H7 (cell line): ENCODE results near the gene RIPOR2. TPM values are rescaled to one million over a fixed set of nuclear protein-coding genes. Genes with fewer than 3 reads are reported as not detected.

Source experiments
- DNase-seq: peaks from one replicate; pipeline ENCODE4 v3.0.0; 2012
- H3K27me3 ChIP-seq: 2 replicates; pipeline ENCODE4 v1.6.0; 2011; ENCODE audit warnings: mild to moderate bottlenecking, low read length; ENCODE audit not compliant: control insufficient read depth, insufficient read depth
- H3K36me3 ChIP-seq: replicated peaks from 2 replicates; pipeline ENCODE4 v1.5.1; 2011; ENCODE audit warnings: low read length; ENCODE audit not compliant: control insufficient read depth, insufficient read depth
- H3K4me3 ChIP-seq: 2 replicates; pipeline ENCODE4 v1.5.1; 2011; ENCODE audit warnings: low read depth, mild to moderate bottlenecking, control low read depth, low read length, moderate library complexity; ENCODE audit not compliant: insufficient read depth
- total RNA-seq: library from RNA; depleted of rRNA; stranded (reverse); fragments of >200 nt; shearing (Covaris generic); gene quantifications from 2 replicates; pipeline ENCODE4 v1.2.3, GENCODE V29; 2014

Gene RIPOR2
- total RNA-seq, 1 experiment from 2014 or later = 0.31 TPM

DNA sequence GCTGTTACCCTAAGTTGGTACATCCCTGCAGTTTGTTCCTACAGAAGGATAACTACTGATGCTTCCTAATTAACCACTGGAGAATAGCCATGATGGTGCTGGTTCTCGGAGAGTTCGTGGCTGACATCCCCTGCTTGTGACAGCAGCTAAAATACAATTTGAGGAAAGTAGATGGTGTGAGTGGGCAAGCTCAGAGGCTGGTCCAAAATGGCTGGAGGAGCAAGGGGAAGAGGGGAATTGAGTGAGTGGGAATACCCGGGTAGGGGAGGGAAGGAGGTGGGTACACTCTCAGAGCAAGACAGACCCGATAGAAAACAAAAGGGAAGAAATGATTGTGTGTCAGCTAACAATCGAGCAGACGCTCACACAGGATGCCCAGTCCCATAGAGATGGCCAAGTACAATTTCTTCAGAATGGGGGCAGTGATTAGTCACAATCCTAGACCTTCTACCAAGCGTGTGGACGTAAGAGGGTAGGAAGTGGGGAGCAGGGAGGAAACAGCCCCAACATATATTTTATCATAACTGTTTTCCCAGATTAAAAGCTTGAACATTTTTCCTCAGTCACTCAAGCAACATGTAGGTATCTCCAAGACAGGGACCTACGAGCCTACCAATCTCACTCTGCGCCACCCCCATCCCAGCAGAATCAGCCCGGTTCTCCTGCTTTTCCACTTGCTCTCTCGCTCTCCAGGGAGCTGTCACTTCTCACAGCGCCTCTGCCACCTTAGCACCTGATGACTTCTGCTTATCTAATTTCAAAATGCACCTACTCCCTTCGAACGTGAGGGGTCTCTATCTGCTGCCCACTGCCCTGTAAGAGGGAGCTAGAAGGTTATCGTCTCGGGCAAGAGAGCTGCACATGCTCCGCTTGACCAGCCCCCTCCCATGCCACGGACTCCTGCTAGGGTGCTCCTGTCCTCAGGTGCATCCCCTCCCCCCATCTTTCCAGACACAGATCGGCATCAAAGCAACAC lies 26.2 kb downstream of the RIPOR2 start:
- H3K27me3 ChIP-seq = peaks cover 46% of the 10 kb centered on the region

GRCh38 chr6:24908650-24909035 lies 27.1 kb downstream of the RIPOR2 start:
- Histone ChIP-seq H3K4me3 (no peak overlapping the region), H3K36me3 (no peaks in the 10 kb centered on the region), H3K27me3 (peaks cover 46% of the 10 kb centered on the region)
- no peak for DNase-seq

More for the DNA sequence above, 26.2 kb downstream of the RIPOR2 start:
- peak overlapping the region; percentile 57 for H3K4me3 ChIP-seq
- no peaks in the 10 kb centered on the region for H3K36me3 ChIP-seq
- DNase-seq = peak; percentile 34

- no peaks in the 10 kb centered on the region for H3K36me3 ChIP-seq
- H3K4me3 ChIP-seq = no peak overlapping the region
- DNase-seq = no peak
- peaks cover 43% of the 10 kb centered on the region for H3K27me3 ChIP-seq
These were observed 27.7 kb downstream of the RIPOR2 start for GRCh38 chr6:24907919-24908649.

DNA sequence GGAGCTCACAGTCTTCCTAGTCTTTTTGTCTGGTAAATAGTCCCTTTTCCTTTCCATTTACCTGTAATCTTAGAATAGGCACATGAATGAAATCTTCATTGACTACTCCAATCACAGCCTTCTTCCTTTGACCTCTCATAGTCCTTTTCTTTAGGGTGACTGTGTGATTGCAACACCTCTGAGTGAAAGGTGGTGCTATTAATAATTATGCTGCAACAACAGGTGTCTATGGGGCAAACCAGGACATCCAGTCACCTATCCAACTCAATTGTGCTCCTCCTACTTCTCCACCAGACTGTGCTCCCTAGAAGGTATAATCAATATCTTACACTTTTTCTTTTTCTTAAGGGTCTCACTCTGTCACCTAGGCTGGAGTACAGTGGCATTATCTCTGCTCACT lies 29.4 kb downstream of the RIPOR2 start:
- no peak overlapping the region for H3K4me3 ChIP-seq
- DNase-seq = no peak

DNA sequence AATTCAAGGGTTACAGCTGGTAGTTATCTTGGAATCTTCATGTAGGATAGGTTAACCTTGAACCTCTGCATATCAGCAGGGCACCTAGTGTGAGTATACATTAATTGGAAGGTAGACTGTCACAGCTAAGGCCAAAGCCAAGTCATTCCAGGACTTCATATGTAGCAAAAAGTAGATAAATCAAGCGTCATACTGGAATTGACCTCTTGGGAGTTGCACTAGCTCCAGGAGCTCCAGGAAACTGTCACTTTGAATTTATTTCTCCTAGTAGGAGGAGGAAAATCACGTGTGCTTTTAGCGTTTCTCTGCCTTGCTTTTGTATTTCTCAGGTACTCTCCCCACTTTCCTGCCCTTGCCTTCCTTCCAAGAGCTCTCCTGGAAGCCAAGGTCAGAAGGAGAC lies 30.3 kb downstream of the RIPOR2 start:
- Histone ChIP-seq H3K36me3 (no peaks in the 10 kb centered on the region), H3K27me3 (peaks cover 20% of the 10 kb centered on the region), H3K4me3 (no peak overlapping the region)
- no peak for DNase-seq

More for the DNA sequence above, 29.4 kb downstream of the RIPOR2 start:
- H3K27me3 ChIP-seq = peaks cover 28% of the 10 kb centered on the region
- H3K36me3 ChIP-seq = no peaks in the 10 kb centered on the region

- DNase-seq = no peak
- H3K36me3 ChIP-seq = no peaks in the 10 kb centered on the region
- H3K4me3 ChIP-seq = no peak overlapping the region
- H3K27me3 ChIP-seq = peaks cover 2% of the 10 kb centered on the region
These were observed 32.1 kb downstream of the RIPOR2 start for GRCh38 chr6:24903681-24904080.

- DNase-seq = no peak
These were observed 33.0 kb downstream of the RIPOR2 start for GRCh38 chr6:24902782-24903181.

GRCh38 chr6:24901698-24902328 lies 33.9 kb downstream of the RIPOR2 start:
- no peak overlapping the region for H3K4me3 ChIP-seq
- no peaks in the 10 kb centered on the region for H3K36me3 ChIP-seq
- no peak for DNase-seq
- H3K27me3 ChIP-seq = no peaks in the 10 kb centered on the region

More at GRCh38 chr6:24902782-24903181, 33.0 kb downstream of the RIPOR2 start:
- no peak overlapping the region for H3K4me3 ChIP-seq
- H3K36me3 ChIP-seq = no peaks in the 10 kb centered on the region
- no peaks in the 10 kb centered on the region for H3K27me3 ChIP-seq

- no peak overlapping the region for H3K4me3 ChIP-seq
- no peak for DNase-seq
- H3K27me3 ChIP-seq = no peaks in the 10 kb centered on the region
- H3K36me3 ChIP-seq = no peaks in the 10 kb centered on the region
These were observed 34.7 kb downstream of the RIPOR2 start for GRCh38 chr6:24900917-24901697.

DNA sequence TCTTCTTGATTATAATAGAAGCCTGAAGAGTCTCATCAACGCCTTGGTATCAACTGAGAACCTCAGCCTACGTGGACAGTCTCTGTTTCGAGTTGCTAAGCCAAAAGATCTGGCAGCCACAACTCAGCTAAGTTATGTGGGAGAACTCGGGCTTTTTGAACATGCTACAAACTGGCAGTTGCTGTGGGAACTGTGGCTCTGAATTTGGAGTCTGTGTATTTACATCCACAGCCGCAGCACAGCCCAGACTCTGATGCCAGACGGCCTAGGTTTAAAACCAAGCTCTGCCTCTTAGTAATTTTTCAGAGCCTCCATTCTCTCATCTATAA lies 35.8 kb downstream of the RIPOR2 start:
- no peak overlapping the region for H3K4me3 ChIP-seq
- no peak for DNase-seq
- no peaks in the 10 kb centered on the region for H3K36me3 ChIP-seq
- H3K27me3 ChIP-seq = no peaks in the 10 kb centered on the region

DNA sequence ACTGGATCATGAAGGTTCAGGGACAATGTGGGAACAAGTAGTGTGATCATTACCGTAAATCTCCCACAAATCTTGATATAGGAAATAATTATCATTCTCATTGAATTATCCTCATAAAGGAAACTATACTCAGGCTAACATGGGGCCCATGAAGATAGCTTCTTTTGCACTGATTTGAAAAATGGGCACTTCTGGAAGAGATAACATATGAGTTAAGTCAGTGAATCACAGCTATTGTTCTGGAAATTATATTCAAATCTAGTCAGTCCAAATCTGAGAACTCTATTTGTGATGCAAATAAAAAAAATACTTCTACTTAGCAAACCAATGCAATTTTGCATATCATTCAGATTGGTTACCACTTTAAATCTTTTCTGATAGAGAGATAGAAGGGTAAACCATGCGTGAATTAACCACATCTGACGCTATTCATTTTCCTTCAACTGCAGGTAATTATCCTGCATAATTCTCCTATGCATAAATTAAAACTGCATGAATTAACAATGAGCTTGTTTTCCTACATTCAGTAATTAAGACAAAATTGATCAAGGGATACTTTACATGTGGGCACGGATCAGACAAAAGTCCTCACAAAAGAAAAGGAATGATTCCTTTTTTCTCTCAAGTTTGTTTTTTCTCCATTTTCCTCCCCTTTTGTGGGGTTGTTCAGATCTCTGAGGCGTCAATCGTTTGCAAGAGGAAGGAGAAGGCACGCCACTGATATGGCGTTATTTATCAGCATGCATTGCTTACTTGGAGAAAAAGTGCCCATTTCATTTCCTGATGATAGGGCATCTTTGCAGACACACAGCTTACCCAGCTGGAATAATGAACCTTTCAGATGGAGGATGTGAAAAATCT lies 36.4 kb downstream of the RIPOR2 start:
- Histone ChIP-seq H3K36me3 (no peaks in the 10 kb centered on the region), H3K27me3 (no peaks in the 10 kb centered on the region), H3K4me3 (no peak overlapping the region)
- no peak for DNase-seq

- Histone ChIP-seq H3K27me3 (no peaks in the 10 kb centered on the region), H3K4me3 (no peak overlapping the region), H3K36me3 (no peaks in the 10 kb centered on the region)
- no peak for DNase-seq
These were observed 37.1 kb downstream of the RIPOR2 start for GRCh38 chr6:24898676-24899075.

DNA sequence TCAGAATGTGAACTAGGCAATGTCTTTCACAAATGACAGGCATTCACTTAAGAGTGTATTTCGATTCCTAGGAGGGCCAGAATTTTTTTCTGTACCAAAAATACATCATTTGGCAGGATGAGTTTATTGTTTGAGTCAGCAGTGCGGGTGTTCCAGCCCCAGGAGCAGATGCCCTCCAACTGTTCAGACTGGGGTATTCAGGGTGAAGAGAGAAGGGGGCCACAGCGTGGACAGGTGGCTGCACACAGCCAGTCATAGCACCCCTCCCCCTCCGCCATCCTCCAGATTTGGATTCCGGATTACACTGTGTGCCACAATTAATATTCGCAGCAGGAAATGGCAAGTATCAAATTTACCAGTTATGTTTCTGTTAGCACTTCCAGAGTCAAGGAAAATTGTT lies 38.6 kb downstream of the RIPOR2 start:
- H3K4me3 ChIP-seq = no peak overlapping the region
- no peaks in the 10 kb centered on the region for H3K36me3 ChIP-seq
- no peak for DNase-seq
- H3K27me3 ChIP-seq = no peaks in the 10 kb centered on the region
